IMR-90 (cell line): ENCODE measurements around the gene EMD. TPM values are rescaled to one million over a fixed set of nuclear protein-coding genes. Genes with fewer than 3 reads are reported as not detected.
A peak's percentile ranks its signal among the peaks of the same experiment; 100 is the strongest.

ENCODE experiments used
- ATAC-seq: fragments of 200-7000 bp; cut with Tn5 transposase; 2 replicates; pipeline ENCODE4 v1.9.1; 2020; ENCODE audit warnings: low read depth, mild to moderate bottlenecking, moderate library complexity
- BruUV-seq: library from RNA; stranded (reverse); fragments of 400-500 nt; replicated peaks from 2 replicates; lab custom pipeline; 2021; lab: Mats Ljungman, UMichigan
- CTCF ChIA-PET: fragments of 300-600 bp; formaldehyde crosslinking; extraction: SDS; loops from one replicate; lab custom pipeline; 2021; ENCODE audit warnings: antibody characterized with exemption; lab: Yijun Ruan, JAX
- POLR2A ChIA-PET: fragments of 300-600 bp; sonication (Branson Sonifier 250); formaldehyde crosslinking; loops from one replicate; lab custom pipeline; 2022; ENCODE audit warnings: antibody characterized with exemption; ENCODE audit not compliant: unreplicated experiment; lab: Charles Lee
- DNase-seq: peaks from one replicate; pipeline ENCODE4 v3.0.0; 2013
- H2AFZ ChIP-seq: replicated peaks from 2 replicates; pipeline ENCODE3; 2013; ENCODE audit warnings: low read length, mild to moderate bottlenecking; ENCODE audit not compliant: poor library complexity
- H2AK5ac ChIP-seq: 2 replicates; pipeline ENCODE4 v1.6.1; 2013; ENCODE audit warnings: low read depth, low read length, inconsistent platforms
- H2AK9ac ChIP-seq: replicated peaks from 2 replicates; pipeline ENCODE3; 2013; ENCODE audit warnings: mild to moderate bottlenecking, low read depth, low read length, moderate library complexity; ENCODE audit not compliant: poor library complexity
- H2BK120ac ChIP-seq: 2 replicates; pipeline ENCODE4 v1.6.1; 2013; ENCODE audit warnings: low read depth, low read length, inconsistent platforms
- H2BK15ac ChIP-seq: 3 replicates; pipeline ENCODE4 v1.6.1; 2013; ENCODE audit warnings: low read depth, low read length, inconsistent platforms
- H2BK20ac ChIP-seq: 2 replicates; pipeline ENCODE4 v1.6.1; 2013; ENCODE audit warnings: low read depth, mild to moderate bottlenecking, inconsistent platforms, low read length, moderate library complexity
- H2BK5ac ChIP-seq: 2 replicates; pipeline ENCODE4 v1.6.1; 2013; ENCODE audit warnings: mild to moderate bottlenecking, low read depth, low read length, inconsistent platforms; ENCODE audit not compliant: poor library complexity, severe bottlenecking
- H3K14ac ChIP-seq: replicated peaks from 2 replicates; pipeline ENCODE4 v1.6.1; 2013; ENCODE audit warnings: low read depth, low read length, inconsistent platforms
- H3K18ac ChIP-seq: 2 replicates; pipeline ENCODE4 v1.6.1; 2013; ENCODE audit warnings: low read depth, low read length, control low read depth
- H3K23ac ChIP-seq: 2 replicates; pipeline ENCODE4 v1.6.1; 2013; ENCODE audit warnings: low read depth, low read length, inconsistent platforms
- H3K27ac ChIP-seq: 2 replicates; pipeline ENCODE4 v1.5.1; 2013; ENCODE audit warnings: mild to moderate bottlenecking, control low read depth, low read length; ENCODE audit not compliant: insufficient read depth
- H3K27me3 ChIP-seq: 2 replicates; pipeline ENCODE4 v1.6.1; 2013; ENCODE audit warnings: low read length; ENCODE audit not compliant: control insufficient read depth, insufficient read depth
- H3K36me3 ChIP-seq: 2 replicates; pipeline ENCODE4 v1.6.1; 2013; ENCODE audit warnings: low read length, mixed read lengths; ENCODE audit not compliant: control insufficient read depth, insufficient read depth
- H3K4ac ChIP-seq: 2 replicates; pipeline ENCODE4 v1.6.1; 2013; ENCODE audit warnings: low read depth, low read length, inconsistent platforms
- H3K4me1 ChIP-seq: 2 replicates; pipeline ENCODE4 v1.6.1; 2013; ENCODE audit warnings: low read length, mixed read lengths; ENCODE audit not compliant: control insufficient read depth, insufficient read depth
- H3K4me2 ChIP-seq: 2 replicates; pipeline ENCODE4 v1.6.1; 2013; ENCODE audit warnings: low read depth, mild to moderate bottlenecking, control low read depth, low read length, moderate library complexity
- H3K4me3 ChIP-seq: 2 replicates; pipeline ENCODE4 v1.5.1; 2013; ENCODE audit warnings: low read depth, mild to moderate bottlenecking, control low read depth, low read length, moderate library complexity; ENCODE audit not compliant: insufficient read depth
- H3K56ac ChIP-seq: 2 replicates; pipeline ENCODE4 v1.6.1; 2013; ENCODE audit warnings: low read length, inconsistent platforms; ENCODE audit not compliant: insufficient read depth; ENCODE audit errors: extremely low read depth
- H3K79me1 ChIP-seq, 2 experiments: 2 replicates each; pipeline ENCODE4 v1.6.1; 2013; ENCODE audit warnings: low read length in 2 of 2, inconsistent platforms in 1 of 2, low read depth in 1 of 2
- H3K9ac ChIP-seq: 2 replicates; pipeline ENCODE4 v1.6.1; 2013; ENCODE audit warnings: low read depth, low read length, control low read depth
- H3K9me1 ChIP-seq: 2 replicates; pipeline ENCODE4 v1.6.1; 2013; ENCODE audit warnings: low read length, inconsistent platforms; ENCODE audit not compliant: insufficient read depth
- H3K9me3 ChIP-seq: 2 replicates; pipeline ENCODE4 v1.6.1; 2013; ENCODE audit warnings: low read length; ENCODE audit not compliant: control insufficient read depth, insufficient read depth
- H4K20me1 ChIP-seq: 2 replicates; pipeline ENCODE4 v1.6.1; 2013; ENCODE audit warnings: low read length, inconsistent platforms; ENCODE audit not compliant: insufficient read depth
- H4K5ac ChIP-seq: 2 replicates; pipeline ENCODE4 v1.6.1; 2013; ENCODE audit warnings: mild to moderate bottlenecking, low read depth, low read length, control low read depth
- H4K8ac ChIP-seq, 2 experiments: 2 replicates each; pipeline ENCODE4 v1.6.1; 2013; ENCODE audit warnings: low read depth in 2 of 2, low read length in 2 of 2, control low read depth in 1 of 2, inconsistent platforms in 1 of 2
- H4K91ac ChIP-seq: 2 replicates; pipeline ENCODE4 v1.6.1; 2013; ENCODE audit warnings: low read depth, low read length, inconsistent platforms; ENCODE audit not compliant: insufficient read depth
- MAFK ChIP-seq: IDR thresholded peaks from 2 replicates; pipeline ENCODE4 v1.6.1; 2012; ENCODE audit warnings: low read depth, low read length, improper control_type of control experiment
- MXI1 ChIP-seq: IDR thresholded peaks from 2 replicates; pipeline ENCODE4 v1.6.1; 2012; ENCODE audit warnings: low read depth, mild to moderate bottlenecking, low read length, moderate library complexity, borderline replicate concordance
- POLR2A ChIP-seq: IDR thresholded peaks from 2 replicates; pipeline ENCODE4 v1.6.1; 2012; ENCODE audit warnings: mild to moderate bottlenecking, low read depth, low read length
- RFX5 ChIP-seq: IDR thresholded peaks from 2 replicates; pipeline ENCODE4 v1.8.0; 2012; ENCODE audit warnings: low read depth, mild to moderate bottlenecking, low read length, moderate library complexity
- WGBS, 2 experiments: methylation state at CpG; one replicate each; pipeline versions ENCODE4 v1.1.5 to v1.1.7; 2013; ENCODE audit warnings: missing lambda C conversion rate in 2 of 2; ENCODE audit not compliant: insufficient read length in 1 of 2; ENCODE audit errors: extremely low coverage in 2 of 2; 5-methylcytosine and 5-hydroxymethylcytosine counted together
- dilution Hi-C: fragments of 300-500 bp; cut with HindIII; formaldehyde crosslinking; loops from one replicate; pipeline ENCODE4 v1.14.3; 2018; ENCODE audit warnings: low sequenced_read_pairs; ENCODE audit not compliant: unreplicated experiment
- in situ Hi-C: fragments of 300-500 bp; cut with MboI; formaldehyde crosslinking; loops from 3 replicates; pipeline ENCODE4 v1.14.3; 2019; ENCODE audit warnings: low sequenced_read_pairs, inconsistent platforms, mixed read lengths
- intact Hi-C: fragments of 100-400 bp; cut with micrococcal nuclease; formaldehyde crosslinking; loops from 2 replicates; pipeline ENCODE4 v1.10.0; 2022
- polyA plus RNA-seq, 3 experiments: library from polyadenylated mRNA; depleted of rRNA; stranded (reverse); fragments of >200 nt; gene quantifications; 2 replicates each; pipeline ENCODE4 v1.2.3, GENCODE V29; 2012; ENCODE audit warnings: low replicate concordance in 1 of 3
- total RNA-seq: library from RNA; depleted of rRNA; stranded (reverse); fragments of >200 nt; gene quantifications from 2 replicates; pipeline ENCODE4 v1.2.3, GENCODE V29; 2012
- TF ChIP-seq, protein P1 (sequence below): fragments of 150-350 bp; IDR thresholded peaks from 2 replicates; pipeline ENCODE4 v1.6.1; 2017; ENCODE audit warnings: mild to moderate bottlenecking, antibody characterized with exemption, low read length, low read depth

Gene EMD
- total and polyA plus RNA-seq, 2 of the 4 experiments (the other 2 are of a cell fraction): 9.9 to 80.6 TPM

DNA sequence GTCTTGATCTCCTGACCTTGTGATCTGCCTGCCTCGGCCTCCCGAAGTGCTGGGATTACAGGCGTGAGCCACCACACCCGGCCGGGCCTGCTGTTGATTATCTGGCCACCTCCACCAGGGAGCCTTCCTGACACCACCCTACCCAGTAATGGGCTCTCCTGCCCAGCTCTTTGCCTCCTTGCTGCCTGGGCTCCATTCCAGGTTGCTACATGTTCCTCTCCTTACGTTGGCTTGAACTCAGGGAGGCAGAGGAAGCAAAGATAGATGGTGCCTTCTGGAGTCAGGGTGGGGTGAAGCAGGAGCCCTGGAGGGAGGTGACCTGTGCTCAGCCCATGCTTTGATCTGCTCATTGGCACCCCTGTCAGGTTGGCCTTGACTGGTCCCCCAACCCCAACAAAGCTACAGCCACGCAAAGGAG is 31.0 kb upstream of the EMD start:
- CTCF ChIA-PET: no interaction called here

More for the DNA sequence above, 31.0 kb upstream of the EMD start:
- Histone ChIP-seq H4K91ac (no peak overlapping the region), H3K9ac (no peak overlapping the region), H4K8ac (no peak overlapping the region), H2AK9ac (peak overlapping the region; percentile 28), H3K4me1 (no peaks in the 10 kb centered on the region), H3K14ac (no peak overlapping the region), H2BK5ac (no peak overlapping the region), H3K23ac (no peak overlapping the region), H2BK15ac (no peak overlapping the region), H3K18ac (no peak overlapping the region), H3K36me3 (peaks cover 52% of the 10 kb centered on the region), H3K4me2 (no peak overlapping the region), H4K5ac (no peak overlapping the region), H3K79me1 (peaks cover 2 to 18% of the 10 kb centered on the region in 2 experiments; a peak in 2 of 4 replicates), H3K9me3 (no peaks in the 10 kb centered on the region; the same call in 1 of the 2 replicates), H3K56ac (no peak overlapping the region), H3K9me1 (no peaks in the 10 kb centered on the region), H3K4ac (no peak overlapping the region), H2AFZ (peak overlapping the region; percentile 67), H2BK20ac (no peak overlapping the region), H4K20me1 (peaks cover 60% of the 10 kb centered on the region), H2BK120ac (no peak overlapping the region), H3K27ac (no peak overlapping the region), H3K27me3 (no peaks in the 10 kb centered on the region), H3K4me3 (no peak overlapping the region), H2AK5ac (no peak overlapping the region)
- dilution Hi-C loops (no loop called here), intact Hi-C loops (no loop called here), in situ Hi-C loops (no loop called here)
- POLR2A ChIA-PET: no interaction called here
- DNase-seq (no peak), ATAC-seq (no peak)
- 100% methylated on average over 1 of the region's 7 CpGs; no CpG with 5 or more reads in 1 of the 2 experiments for WGBS, 2 experiments
- TF ChIP-seq, protein P1, sequence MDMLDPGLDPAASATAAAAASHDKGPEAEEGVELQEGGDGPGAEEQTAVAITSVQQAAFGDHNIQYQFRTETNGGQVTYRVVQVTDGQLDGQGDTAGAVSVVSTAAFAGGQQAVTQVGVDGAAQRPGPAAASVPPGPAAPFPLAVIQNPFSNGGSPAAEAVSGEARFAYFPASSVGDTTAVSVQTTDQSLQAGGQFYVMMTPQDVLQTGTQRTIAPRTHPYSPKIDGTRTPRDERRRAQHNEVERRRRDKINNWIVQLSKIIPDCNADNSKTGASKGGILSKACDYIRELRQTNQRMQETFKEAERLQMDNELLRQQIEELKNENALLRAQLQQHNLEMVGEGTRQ: no peak
- no peak for TF ChIP-seq RFX5
- 0 out of 2 replicates have a peak, but pooled peaks have one; percentile 7 for TF ChIP-seq POLR2A
- TF ChIP-seq MXI1: no peak
- no peak for TF ChIP-seq MAFK
- BruUV-seq: no TSS peak
